CD4-positive, alpha-beta T cell (primary cell): Measurements from ENCODE around the gene ANGPTL5. TPM values are rescaled to one million over a fixed set of nuclear protein-coding genes. Genes with fewer than 3 reads are reported as not detected.
"Not testable (repeated sequence)": the region's sequence is repeated elsewhere in the genome, so short reads cannot be mapped to it uniquely, and the experiment has no call there.

ENCODE experiments used
- ATAC-seq: fragments of 200-7000 bp; cut with Tn5 transposase; one replicate; pipeline ENCODE4 v1.10.0; 2022; ENCODE audit warnings: mild to moderate bottlenecking; ENCODE audit not compliant: poor library complexity
- CTCF ChIA-PET: fragments of 350-600 bp; sonication (Branson Sonifier 250); formaldehyde crosslinking; loops from one replicate; lab custom pipeline; 2021; ENCODE audit warnings: antibody characterized with exemption, inconsistent platforms; lab: Charles Lee
- POLR2A ChIA-PET: fragments of 350-600 bp; sonication (Branson Sonifier 250); formaldehyde crosslinking; loops from one replicate; lab custom pipeline; 2021; ENCODE audit warnings: antibody characterized with exemption, inconsistent platforms; lab: Charles Lee
- DNase-seq, 14 experiments: peaks; one replicate each; pipeline ENCODE4 v3.0.0-alpha.2; 2013 to 2020; ENCODE audit warnings: mixed read lengths in 2 of 14
- H3K27ac ChIP-seq, 2 donors: one replicate each; pipeline versions ENCODE4 v1.5.1 to v1.7.0; 2013; ENCODE audit warnings: low read length in 2 of 2, low read depth in 1 of 2, mild to moderate bottlenecking in 1 of 2
- H3K27me3 ChIP-seq, 2 experiments: 1 replicate in 1 of 2; 2 replicates in 1 of 2; pipeline versions ENCODE4 v1.6.1 to v1.7.0; 2013; ENCODE audit warnings: low read length in 2 of 2, control low read depth in 1 of 2, mild to moderate bottlenecking in 1 of 2, moderate library complexity in 1 of 2; ENCODE audit not compliant: insufficient read depth in 2 of 2, control insufficient read depth in 1 of 2
- H3K36me3 ChIP-seq: one replicate; pipeline ENCODE4 v1.6.1; 2013; ENCODE audit warnings: low read length, control low read depth; ENCODE audit not compliant: insufficient read depth
- H3K4me1 ChIP-seq: one replicate; pipeline ENCODE4 v1.6.1; 2013; ENCODE audit warnings: low read length, control low read depth; ENCODE audit not compliant: insufficient read depth
- H3K4me3 ChIP-seq: one replicate; pipeline ENCODE4 v1.5.1; 2013; ENCODE audit warnings: mild to moderate bottlenecking, low read length, moderate library complexity
- H3K9me3 ChIP-seq, 2 experiments: 1 replicate in 1 of 2; 2 replicates in 1 of 2; pipeline versions ENCODE4 v1.6.1 to v1.7.0; 2013; ENCODE audit warnings: low read length in 2 of 2, mild to moderate bottlenecking in 2 of 2, control low read depth in 1 of 2, moderate library complexity in 1 of 2; ENCODE audit not compliant: control insufficient read depth in 1 of 2, insufficient read depth in 1 of 2
- H3K27ac Mint-ChIP-seq: one replicate; pipeline ENCODE4 v1.8.0; 2020; ENCODE audit warnings: mixed read lengths
- H3K27me3 Mint-ChIP-seq: one replicate; pipeline ENCODE4 v1.8.0; 2021; ENCODE audit warnings: mixed read lengths
- H3K36me3 Mint-ChIP-seq: one replicate; pipeline ENCODE4 v1.8.0; 2021; ENCODE audit warnings: low read depth, mixed read lengths
- H3K4me1 Mint-ChIP-seq: one replicate; pipeline ENCODE4 v1.8.0; 2021; ENCODE audit warnings: low read depth, mixed read lengths
- H3K4me3 Mint-ChIP-seq: one replicate; pipeline ENCODE4 v1.8.0; 2020; ENCODE audit warnings: mild to moderate bottlenecking, mixed read lengths
- H3K9me3 Mint-ChIP-seq: one replicate; pipeline ENCODE4 v1.8.0; 2020; ENCODE audit warnings: mixed read lengths
- CTCF ChIP-seq: fragments of 200-600 bp; IDR thresholded peaks from one replicate; pipeline ENCODE4 v1.8.0; 2022; ENCODE audit warnings: antibody characterized with exemption, mild to moderate bottlenecking
- intact Hi-C, 2 experiments: fragments of 100-400 bp; cut with DNase I in 1 of 2; cut with micrococcal nuclease in 1 of 2; formaldehyde crosslinking; loops; one replicate each; pipeline versions ENCODE4 v1.15.1 to v1.9.0; 2023 to 2025; cut with DNase I, micrococcal nuclease
- polyA plus RNA-seq, 2 donors: library from polyadenylated mRNA; unstranded; fragments of 120-200 nt; gene quantifications; one replicate each; pipeline ENCODE4 v1.2.1, GENCODE V29; 2013
- total RNA-seq, 174 experiments: library from RNA in 2 of 174; stranded (reverse) in 2 of 174; gene quantifications; one replicate each; pipeline ENCODE4 v1.2.3 and lab custom pipeline; 2021 to 2026

Gene ANGPTL5
- total RNA-seq: not detected
- not detected for polyA plus RNA-seq (2013, experiment 1 of 2)
- 0.11 TPM for polyA plus RNA-seq (2013, experiment 2 of 2)
- total RNA-seq (lab: John Stamatoyannopoulos, UW): 0 to 0.10 (median 0) reads per million in 172 experiments

- H3K27me3 Mint-ChIP-seq: no peaks in the 10 kb centered on the region
- peaks cover 25% of the 10 kb centered on the region for H3K4me1 Mint-ChIP-seq
- no peaks in the 10 kb centered on the region for H3K36me3 ChIP-seq
- H3K27ac Mint-ChIP-seq: peak within 1 kb of the TSS; percentile 87
- peaks cover 10% of the 10 kb centered on the region for H3K4me1 ChIP-seq
- DNase-seq (no peak), ATAC-seq (no peak)
- H3K9me3 ChIP-seq: no peaks in the 10 kb centered on the region
- no peaks in the 10 kb centered on the region for H3K9me3 Mint-ChIP-seq
- ChIA-PET POLR2A (no interaction called here), CTCF (no interaction called here)
- peak within 1 kb of the TSS; percentile 75 for H3K4me3 ChIP-seq
- H3K36me3 Mint-ChIP-seq: peaks cover 8% of the 10 kb centered on the region
- peak within 1 kb of the TSS; percentile 64 to 69 for H3K27ac ChIP-seq
- H3K27me3 ChIP-seq: no peaks in the 10 kb centered on the region
- TF ChIP-seq CTCF: no peak
- H3K4me3 Mint-ChIP-seq: peak within 1 kb of the TSS; percentile 96
- intact Hi-C loops: loop anchor here (5.0 to 10.0 kb wide), 3 partner anchors 91 to 1196 kb away; no protein-coding TSS in a partner anchor
These were observed at the start of gene ANGPTL5 for GRCh38 chr11:101916422-101916821. Gene ANGPTL5, minus strand, starts transcription at chr11:101916522. Its CDS starts 8,613 bp downstream, at chr11:101907909.

GRCh38 chr11:101964200-101964599 lies 47.9 kb upstream of the ANGPTL5 start:
- H3K27ac Mint-ChIP-seq, H3K27me3 Mint-ChIP-seq, POLR2A ChIA-PET: not testable (repeated sequence)

GRCh38 chr11:101960231-101960630 lies 43.9 kb upstream of the ANGPTL5 start:
- Mint-ChIP-seq H3K4me1 (no peaks in the 10 kb centered on the region), H3K9me3 (peaks cover 2% of the 10 kb centered on the region), H3K27ac (no peak overlapping the region), H3K36me3 (peaks cover 26% of the 10 kb centered on the region), H3K27me3 (no peaks in the 10 kb centered on the region), H3K4me3 (no peak overlapping the region)
- TF ChIP-seq CTCF: no peak
- intact Hi-C loops: no loop called here
- H3K4me3 ChIP-seq: no peak overlapping the region
- no peak overlapping the region for H3K27ac ChIP-seq
- no peaks in the 10 kb centered on the region for H3K4me1 ChIP-seq
- ATAC-seq: no peak
- ChIA-PET POLR2A (no interaction called here), CTCF (no interaction called here)
- H3K9me3 ChIP-seq: peaks cover 0 to 3% of the 10 kb centered on the region in 2 experiments
- no peaks in the 10 kb centered on the region for H3K27me3 ChIP-seq
- no peaks in the 10 kb centered on the region for H3K36me3 ChIP-seq
- no peak for DNase-seq

More at GRCh38 chr11:101964200-101964599, 47.9 kb upstream of the ANGPTL5 start:
- intact Hi-C loops, H3K4me1 Mint-ChIP-seq, H3K9me3 Mint-ChIP-seq, H3K4me3 Mint-ChIP-seq, DNase-seq, H3K4me3 ChIP-seq, H3K36me3 ChIP-seq, H3K9me3 ChIP-seq, H3K27ac ChIP-seq, CTCF ChIA-PET, H3K4me1 ChIP-seq, H3K27me3 ChIP-seq, ATAC-seq: not testable (repeated sequence)
- H3K36me3 Mint-ChIP-seq: peaks cover 19% of the 10 kb centered on the region

- Histone ChIP-seq H3K36me3 (no peaks in the 10 kb centered on the region), H3K27me3 (no peaks in the 10 kb centered on the region), H3K4me3 (no peak overlapping the region), H3K27ac (no peak overlapping the region), H3K9me3 (peaks cover 0 to 3% of the 10 kb centered on the region in 2 experiments), H3K4me1 (no peaks in the 10 kb centered on the region)
- DNase-seq (no peak), ATAC-seq (no peak)
- CTCF ChIA-PET: no interaction called here
- H3K27me3 Mint-ChIP-seq: no peaks in the 10 kb centered on the region
- intact Hi-C loops: no loop called here
- no peaks in the 10 kb centered on the region for H3K4me1 Mint-ChIP-seq
- no peak for TF ChIP-seq CTCF
- peaks cover 15% of the 10 kb centered on the region for H3K36me3 Mint-ChIP-seq
- H3K4me3 Mint-ChIP-seq: no peak overlapping the region
- no peak overlapping the region for H3K27ac Mint-ChIP-seq
- POLR2A ChIA-PET: no interaction called here
- H3K9me3 Mint-ChIP-seq: peaks cover 2% of the 10 kb centered on the region
These were observed 39.4 kb upstream of the ANGPTL5 start for GRCh38 chr11:101955701-101956100.
